ENCODE results near the gene CKS1B. TPM values are rescaled to one million over a fixed set of nuclear protein-coding genes. Genes with fewer than 3 reads are reported as not detected.

CKS1B gene
- total and polyA plus RNA-seq, 2 donors (not counting 1 experiment from before 2014, with no cell fraction given): 16.8 to 33.0 TPM

- peaks cover 44% of the 10 kb centered on the region for H3K4me1 Mint-ChIP-seq
- intact Hi-C loops (cut with micrococcal nuclease): loop anchor here (5.0 kb wide), 4 partner anchors 64 to 921 kb away; partner anchors contain the start of genes ADAR, ATP8B2, GON4L and KCNN3
These were observed 38.5 kb upstream of the CKS1B start for GRCh38 chr1:154935749-154936554.

More at GRCh38 chr1:154935749-154936554, 38.5 kb upstream of the CKS1B start:
- peaks cover 0 to 6% of the 10 kb centered on the region in 2 experiments for H3K36me3 ChIP-seq (replicated peaks in 1 of 2; ENCODE audit: control extremely low read depth in 1 of 2, control insufficient read depth in 1 of 2, extremely low read depth in 1 of 2, insufficient read depth in 2 of 2, low read length in 1 of 2)
- no peaks in the 10 kb centered on the region for H3K9me3 ChIP-seq (ENCODE audit: control extremely low read depth in 1 of 3, control insufficient read depth in 2 of 3, insufficient read depth in 1 of 3, low read length in 2 of 3)
- CTCF ChIA-PET: interaction anchor here (0.6 to 2.9 kb wide), 26 partner anchors 10 to 608 kb away, joined by 3 to 30 read pairs (median 6); partner anchors contain the start of genes ADAM15, PBXIP1 and PYGO2
- ATAC-seq (ENCODE audit: low read depth) (no peak), DNase-seq (no peak)
- POLR2A ChIA-PET: interaction anchor here (0.6 to 1.5 kb wide), 18 partner anchors 10 to 1022 kb away, joined by 3 to 14 read pairs (median 4); partner anchors contain the start of genes FLAD1, PBXIP1, PYGO2 and UBAP2L
- peak overlapping the region; percentile 76 to 90 (median 80) for H3K4me3 ChIP-seq (ENCODE audit: control extremely low read depth in 1 of 5, extremely low read depth in 1 of 5, insufficient read depth in 1 of 5, low read depth in 2 of 5, low read length in 4 of 5)
- Mint-ChIP-seq H3K27me3 (no peaks in the 10 kb centered on the region), H3K27ac (peak overlapping the region; percentile 100), H3K9me3 (ENCODE audit: insufficient read depth) (no peaks in the 10 kb centered on the region), H3K4me3 (peak overlapping the region; percentile 97)
- peak overlapping the region; percentile 80 for H3K4me2 ChIP-seq (replicated peaks; ENCODE audit: low read depth, low read length, poor library complexity, severe bottlenecking)
- peak overlapping the region; percentile 98 for H3K27ac ChIP-seq (ENCODE audit: low read length in 2 of 2)
- peak overlapping the region; percentile 98 for H2AFZ ChIP-seq (ENCODE audit: insufficient read depth, low read depth, low read length, poor library complexity, severe bottlenecking)
- TF ChIP-seq CTCF (IDR thresholded peaks at IDR 0.05) (no peak), EZH2 (IDR thresholded peaks at IDR 0.05; ENCODE audit: borderline replicate concordance, insufficient read depth, low read depth, low read length, poor library complexity, severe bottlenecking) (no peak)
- H3K27me3 ChIP-seq (replicated peaks in 1 of 4; ENCODE audit: control extremely low read depth in 1 of 4, control insufficient read depth in 3 of 4, insufficient read depth in 4 of 4, low read length in 3 of 4): no peaks in the 10 kb centered on the region
- H3K79me2 ChIP-seq (ENCODE audit: control insufficient read depth, insufficient read depth, low read length): peaks cover 34% of the 10 kb centered on the region
- H4K20me1 ChIP-seq (ENCODE audit: control insufficient read depth, insufficient read depth, low read length, poor library complexity, severe bottlenecking): no peaks in the 10 kb centered on the region
- peak overlapping the region; percentile 93 for H3K9ac ChIP-seq (ENCODE audit: low read length)
- 31% methylated on average over 22 of the region's 27 CpGs for WGBS (ENCODE audit: insufficient coverage)
- H3K4me1 ChIP-seq (ENCODE audit: control insufficient read depth in 2 of 2, insufficient read depth in 2 of 2, low read length in 2 of 2): peaks cover 25 to 43% of the 10 kb centered on the region in 2 donors

Data from B cell (primary cell).